Colonic mucosa (tissue), 4 donors: Measurements from ENCODE around the gene MPEG1. TPM values are rescaled to one million over a fixed set of nuclear protein-coding genes. Genes with fewer than 3 reads are reported as not detected.

ENCODE experiments used
- DNase-seq: peaks from one replicate; pipeline ENCODE4 v3.0.0-alpha.2; 2020
- H3K27ac ChIP-seq: fragments of 200-600 bp; one replicate; pipeline ENCODE4 v1.8.0; 2021
- H3K27me3 ChIP-seq: fragments of 200-600 bp; one replicate; pipeline ENCODE4 v1.8.0; 2021
- H3K36me3 ChIP-seq: fragments of 200-600 bp; one replicate; pipeline ENCODE4 v1.8.0; 2021
- H3K4me1 ChIP-seq: fragments of 200-600 bp; one replicate; pipeline ENCODE4 v1.8.0; 2021; ENCODE audit warnings: mild to moderate bottlenecking
- H3K4me3 ChIP-seq: fragments of 200-600 bp; one replicate; pipeline ENCODE4 v1.8.0; 2021
- H3K9ac ChIP-seq, 2 donors: one replicate each; pipeline ENCODE4 v1.7.0; 2013; ENCODE audit warnings: control low read depth in 2 of 2, low read depth in 2 of 2, low read length in 2 of 2
- H3K9me3 ChIP-seq: fragments of 200-600 bp; one replicate; pipeline ENCODE4 v1.8.0; 2021
- CTCF ChIP-seq: fragments of 200-600 bp; IDR thresholded peaks from one replicate; pipeline ENCODE4 v1.8.0; 2022; ENCODE audit warnings: antibody characterized with exemption, mild to moderate bottlenecking
- intact Hi-C: fragments of 100-400 bp; cut with DNase I; formaldehyde crosslinking; loops from one replicate; pipeline ENCODE4 v1.14.1; 2022
- total RNA-seq, 2 donors: library from RNA; stranded (reverse); fragmentation: NEBNext Ultra II Directional in 1 of 2; extraction: Animal tissue kit (Norgen Biotek cat#: 25700) in 1 of 2; gene quantifications; one replicate each; pipeline ENCODE4 v1.2.1, GENCODE V29; 2021
- donor health status: healthy.
- donor health status: DM: no; HTN: no; CAD: no.
- donor health status: DM: no; HTN: no; CAD: no.

The MPEG1 gene
- total RNA-seq, 2 donors from 2014 or later, result 4.7 to 17.6 TPM

- H3K36me3 ChIP-seq, result peaks cover 8% of the 10 kb centered on the region
- no peak for TF ChIP-seq CTCF
- intact Hi-C loops, result loop anchor here (2.0 to 10.0 kb wide), 3 partner anchors 38 to 223 kb away; no protein-coding TSS in a partner anchor
- no peak overlapping the region for H3K27ac ChIP-seq
- no peaks in the 10 kb centered on the region for H3K27me3 ChIP-seq
- DNase-seq, result no peak
- peak overlapping the region; percentile 1 for H3K4me3 ChIP-seq
- H3K4me1 ChIP-seq, result no peaks in the 10 kb centered on the region
- H3K9ac ChIP-seq, result no peak overlapping the region
- H3K9me3 ChIP-seq, result no peaks in the 10 kb centered on the region
Observed at GRCh38 chr11:59208956-59209355, 3.8 kb downstream of the MPEG1 start.

- Histone ChIP-seq H3K27ac (no peak overlapping the region), H3K36me3 (peaks cover 8% of the 10 kb centered on the region), H3K9me3 (no peaks in the 10 kb centered on the region), H3K27me3 (no peaks in the 10 kb centered on the region), H3K4me1 (no peaks in the 10 kb centered on the region), H3K4me3 (no peak overlapping the region), H3K9ac (no peak overlapping the region)
- intact Hi-C loops, result loop anchor here (2.0 to 10.0 kb wide), 3 partner anchors 37 to 224 kb away; no protein-coding TSS in a partner anchor
- peak; percentile 53 for TF ChIP-seq CTCF
- DNase-seq, result no peak
Observed at GRCh38 chr11:59207988-59208451, 4.7 kb downstream of the MPEG1 start.

- Histone ChIP-seq H3K4me3 (no peak overlapping the region), H3K27me3 (no peaks in the 10 kb centered on the region), H3K9me3 (no peaks in the 10 kb centered on the region), H3K4me1 (no peaks in the 10 kb centered on the region), H3K36me3 (peaks cover 8% of the 10 kb centered on the region), H3K9ac (no peak overlapping the region), H3K27ac (no peak overlapping the region)
- TF ChIP-seq CTCF, result peak; percentile 41
- intact Hi-C loops, result loop anchor here (5.0 to 10.0 kb wide), 2 partner anchors 78 to 226 kb away; no protein-coding TSS in a partner anchor
- DNase-seq, result peak; percentile 54
Observed at GRCh38 chr11:59206635-59207034, 6.1 kb downstream of the MPEG1 start.

GRCh38 chr11:59205648-59206047 is 7.1 kb downstream of the MPEG1 start:
- no peak overlapping the region for H3K9ac ChIP-seq
- H3K36me3 ChIP-seq, result peaks cover 8% of the 10 kb centered on the region
- H3K9me3 ChIP-seq, result no peaks in the 10 kb centered on the region
- no peak overlapping the region for H3K4me3 ChIP-seq
- intact Hi-C loops, result loop anchor here (5.0 to 10.0 kb wide), 2 partner anchors 79 to 227 kb away; no protein-coding TSS in a partner anchor
- no peak for DNase-seq
- no peaks in the 10 kb centered on the region for H3K27me3 ChIP-seq
- H3K4me1 ChIP-seq, result no peaks in the 10 kb centered on the region
- TF ChIP-seq CTCF, result no peak
- H3K27ac ChIP-seq, result no peak overlapping the region

- H3K36me3 ChIP-seq, result peaks cover 8% of the 10 kb centered on the region
- H3K27me3 ChIP-seq, result no peaks in the 10 kb centered on the region
- H3K9ac ChIP-seq, result no peak overlapping the region
- no peak for TF ChIP-seq CTCF
- no peak overlapping the region for H3K27ac ChIP-seq
- intact Hi-C loops, result loop anchor here (5.0 to 10.0 kb wide), 2 partner anchors 80 to 228 kb away; no protein-coding TSS in a partner anchor
- no peaks in the 10 kb centered on the region for H3K9me3 ChIP-seq
- DNase-seq, result no peak
- H3K4me1 ChIP-seq, result no peaks in the 10 kb centered on the region
- H3K4me3 ChIP-seq, result no peak overlapping the region
Observed at GRCh38 chr11:59204746-59205145, 8.0 kb downstream of the MPEG1 start.
